IMR-90 (cell line): ENCODE measurements around the gene NAP1L5. TPM values are rescaled to one million over a fixed set of nuclear protein-coding genes. Genes with fewer than 3 reads are reported as not detected.

Experiments
- ATAC-seq: fragments of 200-7000 bp; cut with Tn5 transposase; 2 replicates; pipeline ENCODE4 v1.9.1; 2020; ENCODE audit warnings: low read depth, mild to moderate bottlenecking, moderate library complexity
- BruUV-seq: library from RNA; stranded (reverse); fragments of 400-500 nt; replicated peaks from 2 replicates; lab custom pipeline; 2021; lab: Mats Ljungman, UMichigan
- CTCF ChIA-PET: fragments of 300-600 bp; formaldehyde crosslinking; extraction: SDS; loops from one replicate; lab custom pipeline; 2021; ENCODE audit warnings: antibody characterized with exemption; lab: Yijun Ruan, JAX
- POLR2A ChIA-PET: fragments of 300-600 bp; sonication (Branson Sonifier 250); formaldehyde crosslinking; loops from one replicate; lab custom pipeline; 2022; ENCODE audit warnings: antibody characterized with exemption; ENCODE audit not compliant: unreplicated experiment; lab: Charles Lee
- DNase-seq: peaks from one replicate; pipeline ENCODE4 v3.0.0; 2013
- H2AFZ ChIP-seq: replicated peaks from 2 replicates; pipeline ENCODE3; 2013; ENCODE audit warnings: low read length, mild to moderate bottlenecking; ENCODE audit not compliant: poor library complexity
- H2AK5ac ChIP-seq: 2 replicates; pipeline ENCODE4 v1.6.1; 2013; ENCODE audit warnings: low read depth, low read length, inconsistent platforms
- H2AK9ac ChIP-seq: replicated peaks from 2 replicates; pipeline ENCODE3; 2013; ENCODE audit warnings: mild to moderate bottlenecking, low read depth, low read length, moderate library complexity; ENCODE audit not compliant: poor library complexity
- H2BK120ac ChIP-seq: 2 replicates; pipeline ENCODE4 v1.6.1; 2013; ENCODE audit warnings: low read depth, low read length, inconsistent platforms
- H2BK15ac ChIP-seq: 3 replicates; pipeline ENCODE4 v1.6.1; 2013; ENCODE audit warnings: low read depth, low read length, inconsistent platforms
- H2BK20ac ChIP-seq: 2 replicates; pipeline ENCODE4 v1.6.1; 2013; ENCODE audit warnings: low read depth, mild to moderate bottlenecking, inconsistent platforms, low read length, moderate library complexity
- H2BK5ac ChIP-seq: 2 replicates; pipeline ENCODE4 v1.6.1; 2013; ENCODE audit warnings: mild to moderate bottlenecking, low read depth, low read length, inconsistent platforms; ENCODE audit not compliant: poor library complexity, severe bottlenecking
- H3K14ac ChIP-seq: replicated peaks from 2 replicates; pipeline ENCODE4 v1.6.1; 2013; ENCODE audit warnings: low read depth, low read length, inconsistent platforms
- H3K18ac ChIP-seq: 2 replicates; pipeline ENCODE4 v1.6.1; 2013; ENCODE audit warnings: low read depth, low read length, control low read depth
- H3K23ac ChIP-seq: 2 replicates; pipeline ENCODE4 v1.6.1; 2013; ENCODE audit warnings: low read depth, low read length, inconsistent platforms
- H3K27ac ChIP-seq: 2 replicates; pipeline ENCODE4 v1.5.1; 2013; ENCODE audit warnings: mild to moderate bottlenecking, control low read depth, low read length; ENCODE audit not compliant: insufficient read depth
- H3K27me3 ChIP-seq: 2 replicates; pipeline ENCODE4 v1.6.1; 2013; ENCODE audit warnings: low read length; ENCODE audit not compliant: control insufficient read depth, insufficient read depth
- H3K36me3 ChIP-seq: 2 replicates; pipeline ENCODE4 v1.6.1; 2013; ENCODE audit warnings: low read length, mixed read lengths; ENCODE audit not compliant: control insufficient read depth, insufficient read depth
- H3K4ac ChIP-seq: 2 replicates; pipeline ENCODE4 v1.6.1; 2013; ENCODE audit warnings: low read depth, low read length, inconsistent platforms
- H3K4me1 ChIP-seq: 2 replicates; pipeline ENCODE4 v1.6.1; 2013; ENCODE audit warnings: low read length, mixed read lengths; ENCODE audit not compliant: control insufficient read depth, insufficient read depth
- H3K4me2 ChIP-seq: 2 replicates; pipeline ENCODE4 v1.6.1; 2013; ENCODE audit warnings: low read depth, mild to moderate bottlenecking, control low read depth, low read length, moderate library complexity
- H3K4me3 ChIP-seq: 2 replicates; pipeline ENCODE4 v1.5.1; 2013; ENCODE audit warnings: low read depth, mild to moderate bottlenecking, control low read depth, low read length, moderate library complexity; ENCODE audit not compliant: insufficient read depth
- H3K56ac ChIP-seq: 2 replicates; pipeline ENCODE4 v1.6.1; 2013; ENCODE audit warnings: low read length, inconsistent platforms; ENCODE audit not compliant: insufficient read depth; ENCODE audit errors: extremely low read depth
- H3K79me1 ChIP-seq, 2 experiments: 2 replicates each; pipeline ENCODE4 v1.6.1; 2013; ENCODE audit warnings: low read length in 2 of 2, inconsistent platforms in 1 of 2, low read depth in 1 of 2
- H3K9ac ChIP-seq: 2 replicates; pipeline ENCODE4 v1.6.1; 2013; ENCODE audit warnings: low read depth, low read length, control low read depth
- H3K9me1 ChIP-seq: 2 replicates; pipeline ENCODE4 v1.6.1; 2013; ENCODE audit warnings: low read length, inconsistent platforms; ENCODE audit not compliant: insufficient read depth
- H3K9me3 ChIP-seq: 2 replicates; pipeline ENCODE4 v1.6.1; 2013; ENCODE audit warnings: low read length; ENCODE audit not compliant: control insufficient read depth, insufficient read depth
- H4K20me1 ChIP-seq: 2 replicates; pipeline ENCODE4 v1.6.1; 2013; ENCODE audit warnings: low read length, inconsistent platforms; ENCODE audit not compliant: insufficient read depth
- H4K5ac ChIP-seq: 2 replicates; pipeline ENCODE4 v1.6.1; 2013; ENCODE audit warnings: mild to moderate bottlenecking, low read depth, low read length, control low read depth
- H4K8ac ChIP-seq, 2 experiments: 2 replicates each; pipeline ENCODE4 v1.6.1; 2013; ENCODE audit warnings: low read depth in 2 of 2, low read length in 2 of 2, control low read depth in 1 of 2, inconsistent platforms in 1 of 2
- H4K91ac ChIP-seq: 2 replicates; pipeline ENCODE4 v1.6.1; 2013; ENCODE audit warnings: low read depth, low read length, inconsistent platforms; ENCODE audit not compliant: insufficient read depth
- BHLHE40 ChIP-seq: fragments of 150-350 bp; IDR thresholded peaks from 2 replicates; pipeline ENCODE4 v1.6.1; 2016; ENCODE audit warnings: mild to moderate bottlenecking, low read depth, low read length
- CEBPB ChIP-seq: IDR thresholded peaks from 2 replicates; pipeline ENCODE4 v1.6.1; 2012; ENCODE audit warnings: low read depth, low read length, improper control_type of control experiment
- CHD1 ChIP-seq: IDR thresholded peaks from 2 replicates; pipeline ENCODE4 v1.6.1; 2012; ENCODE audit warnings: low read depth, low read length, improper control_type of control experiment
- CTCF ChIP-seq: conservative IDR thresholded peaks from 2 replicates; pipeline ENCODE4 v1.5.1; 2012; ENCODE audit warnings: mild to moderate bottlenecking, low read depth, low read length, improper control_type of control experiment
- ELK1 ChIP-seq: fragments of 150-350 bp; IDR thresholded peaks from 2 replicates; pipeline ENCODE4 v1.6.1; 2016; ENCODE audit warnings: low read depth, mild to moderate bottlenecking, low read length, moderate library complexity, borderline replicate concordance
- FOS ChIP-seq: fragments of 150-350 bp; IDR thresholded peaks from 2 replicates; pipeline ENCODE4 v1.6.1; 2016; ENCODE audit warnings: low read depth, low read length
- MAFK ChIP-seq: IDR thresholded peaks from 2 replicates; pipeline ENCODE4 v1.6.1; 2012; ENCODE audit warnings: low read depth, low read length, improper control_type of control experiment
- MXI1 ChIP-seq: IDR thresholded peaks from 2 replicates; pipeline ENCODE4 v1.6.1; 2012; ENCODE audit warnings: low read depth, mild to moderate bottlenecking, low read length, moderate library complexity, borderline replicate concordance
- NFE2L2 ChIP-seq: fragments of 150-350 bp; IDR thresholded peaks from 2 replicates; pipeline ENCODE4 v1.6.1; 2016; ENCODE audit warnings: low read depth, mild to moderate bottlenecking, low read length
- POLR2A ChIP-seq: IDR thresholded peaks from 2 replicates; pipeline ENCODE4 v1.6.1; 2012; ENCODE audit warnings: mild to moderate bottlenecking, low read depth, low read length
- RCOR1 ChIP-seq: IDR thresholded peaks from 2 replicates; pipeline ENCODE4 v1.6.1; 2012; ENCODE audit warnings: mild to moderate bottlenecking, low read length, improper control_type of control experiment; ENCODE audit not compliant: insufficient replicate concordance
- SMC3 ChIP-seq: fragments of 150-350 bp; IDR thresholded peaks from 2 replicates; pipeline ENCODE4 v1.6.1; 2016; ENCODE audit warnings: low read depth, mild to moderate bottlenecking, antibody characterized with exemption, low read length, moderate library complexity
- USF2 ChIP-seq: fragments of 150-350 bp; IDR thresholded peaks from 2 replicates; pipeline ENCODE4 v1.6.1; 2017; ENCODE audit warnings: mild to moderate bottlenecking, antibody characterized with exemption, low read length, low read depth
- WGBS, 2 experiments: methylation state at CpG; one replicate each; pipeline versions ENCODE4 v1.1.5 to v1.1.7; 2013; ENCODE audit warnings: missing lambda C conversion rate in 2 of 2; ENCODE audit not compliant: insufficient read length in 1 of 2; ENCODE audit errors: extremely low coverage in 2 of 2; 5-methylcytosine and 5-hydroxymethylcytosine counted together
- dilution Hi-C: fragments of 300-500 bp; cut with HindIII; formaldehyde crosslinking; loops from one replicate; pipeline ENCODE4 v1.14.3; 2018; ENCODE audit warnings: low sequenced_read_pairs; ENCODE audit not compliant: unreplicated experiment
- in situ Hi-C: fragments of 300-500 bp; cut with MboI; formaldehyde crosslinking; loops from 3 replicates; pipeline ENCODE4 v1.14.3; 2019; ENCODE audit warnings: low sequenced_read_pairs, inconsistent platforms, mixed read lengths
- intact Hi-C: fragments of 100-400 bp; cut with micrococcal nuclease; formaldehyde crosslinking; loops from 2 replicates; pipeline ENCODE4 v1.10.0; 2022
- polyA plus RNA-seq, 3 experiments: library from polyadenylated mRNA; depleted of rRNA; stranded (reverse); fragments of >200 nt; gene quantifications; 2 replicates each; pipeline ENCODE4 v1.2.3, GENCODE V29; 2012; ENCODE audit warnings: low replicate concordance in 1 of 3
- total RNA-seq: library from RNA; depleted of rRNA; stranded (reverse); fragments of >200 nt; gene quantifications from 2 replicates; pipeline ENCODE4 v1.2.3, GENCODE V29; 2012

The NAP1L5 gene
- total and polyA plus RNA-seq, 2 of the 4 experiments (the other 2 are of a cell fraction): 3.9 to 5.3 TPM

- intact Hi-C loops: no loop called here
- no peak overlapping the region for H3K4me3 ChIP-seq
- in situ Hi-C loops: no loop called here
- no peak overlapping the region for H2BK20ac ChIP-seq
- no peak overlapping the region for H3K27ac ChIP-seq
- H3K36me3 ChIP-seq: peaks cover 25% of the 10 kb centered on the region
- no peaks in the 10 kb centered on the region for H3K4me1 ChIP-seq
- no peak overlapping the region for H2AFZ ChIP-seq
- no peak overlapping the region for H3K18ac ChIP-seq
- no TSS peak for BruUV-seq
- H4K20me1 ChIP-seq: no peaks in the 10 kb centered on the region
- no peak overlapping the region for H2BK15ac ChIP-seq
- no CpG with 5 or more reads among the region's 10 CpGs for WGBS, 2 experiments
- no peak overlapping the region for H3K9ac ChIP-seq
- DNase-seq (no peak), ATAC-seq (no peak)
- no peak overlapping the region for H3K4ac ChIP-seq
- no peaks in the 10 kb centered on the region for H3K27me3 ChIP-seq
- no peak overlapping the region for H3K14ac ChIP-seq
- dilution Hi-C loops: no loop called here
- H3K23ac ChIP-seq: peak overlapping the region; percentile 5; the same call in 1 of the 2 replicates
- POLR2A ChIA-PET: no interaction called here
- no peak overlapping the region for H3K56ac ChIP-seq
- H3K9me3 ChIP-seq: peaks cover 5% of the 10 kb centered on the region
- H4K5ac ChIP-seq: no peak overlapping the region
- no peak for TF ChIP-seq BHLHE40
- TF ChIP-seq SMC3: no peak
- no peak for TF ChIP-seq USF2
- TF ChIP-seq FOS: no peak
- TF ChIP-seq POLR2A: no peak
- TF ChIP-seq CHD1: no peak
- TF ChIP-seq ELK1: no peak
- TF ChIP-seq RCOR1: no peak
- no peak for TF ChIP-seq NFE2L2
- TF ChIP-seq MAFK: no peak
- no peak for TF ChIP-seq CEBPB
- no peak for TF ChIP-seq MXI1
- TF ChIP-seq CTCF: no peak
- no peaks in the 10 kb centered on the region for H3K79me1 ChIP-seq
- no peak overlapping the region for H4K8ac ChIP-seq
- no peak overlapping the region for H2AK9ac ChIP-seq
- H3K9me1 ChIP-seq: peaks cover 5% of the 10 kb centered on the region; the same call in 1 of the 2 replicates
- no peak overlapping the region for H2AK5ac ChIP-seq
- CTCF ChIA-PET: no interaction called here
- no peak overlapping the region for H2BK5ac ChIP-seq
- H2BK120ac ChIP-seq: no peak overlapping the region
- no peak overlapping the region for H3K4me2 ChIP-seq
- no peak overlapping the region for H4K91ac ChIP-seq
These were observed 24.7 kb upstream of the NAP1L5 start for GRCh38 chr4:88722276-88722780.
